ENCODE data around the gene TFDP1. TPM values are rescaled to one million over a fixed set of nuclear protein-coding genes. Genes with fewer than 3 reads are reported as not detected.
"Not testable (repeated sequence)": the region's sequence is repeated elsewhere in the genome, so short reads cannot be mapped to it uniquely, and the experiment has no call there.

TFDP1 gene
- total and polyA plus RNA-seq, 7 donors: 26.5 to 57.1 (median 40.2) TPM

GRCh38 chr13:113624235-113624587, 39.7 kb downstream of the TFDP1 start:
- TF ChIP-seq POLR2AphosphoS5 (IDR thresholded peaks at IDR 0.05) (no peak), POLR2A (IDR thresholded peaks at IDR 0.05) (no peak)
- 92 to 97% methylated on average over 9 of the region's 9 CpGs for WGBS, 2 donors
- Histone ChIP-seq H3K27ac (no peak overlapping the region), H3K36me3 (peaks cover 0 to 36% (median 7%) of the 10 kb centered on the region in 4 donors), H3K4me3 (no peak overlapping the region), H3K4me1 (peaks cover 0 to 5% (median 0%) of the 10 kb centered on the region in 4 donors), H3K9me3 (no peaks in the 10 kb centered on the region), H3K27me3 (no peaks in the 10 kb centered on the region)
- intact Hi-C loops (cut with DNase I): no loop called here
- no peak for DNase-seq

GRCh38 chr13:113624640-113625304, 40.2 kb downstream of the TFDP1 start:
- H3K4me3 ChIP-seq; H3K9me3 ChIP-seq; intact Hi-C loops (cut with DNase I); H3K4me1 ChIP-seq; H3K27me3 ChIP-seq; DNase-seq; H3K27ac ChIP-seq: not testable (repeated sequence)
- WGBS, 2 donors: 95% methylated on average over 14 of the region's 14 CpGs
- H3K36me3 ChIP-seq: peaks cover 0 to 40% (median 7%) of the 10 kb centered on the region in 4 donors

- Histone ChIP-seq H3K9me3 (no peaks in the 10 kb centered on the region), H3K27ac (no peak overlapping the region), H3K4me1 (peaks cover 0 to 5% (median 0%) of the 10 kb centered on the region in 4 donors), H3K36me3 (peaks cover 0 to 40% (median 7%) of the 10 kb centered on the region in 4 donors), H3K4me3 (no peak overlapping the region), H3K27me3 (no peaks in the 10 kb centered on the region)
- TF ChIP-seq POLR2AphosphoS5 (IDR thresholded peaks at IDR 0.05): no peak
- TF ChIP-seq, protein P1, sequence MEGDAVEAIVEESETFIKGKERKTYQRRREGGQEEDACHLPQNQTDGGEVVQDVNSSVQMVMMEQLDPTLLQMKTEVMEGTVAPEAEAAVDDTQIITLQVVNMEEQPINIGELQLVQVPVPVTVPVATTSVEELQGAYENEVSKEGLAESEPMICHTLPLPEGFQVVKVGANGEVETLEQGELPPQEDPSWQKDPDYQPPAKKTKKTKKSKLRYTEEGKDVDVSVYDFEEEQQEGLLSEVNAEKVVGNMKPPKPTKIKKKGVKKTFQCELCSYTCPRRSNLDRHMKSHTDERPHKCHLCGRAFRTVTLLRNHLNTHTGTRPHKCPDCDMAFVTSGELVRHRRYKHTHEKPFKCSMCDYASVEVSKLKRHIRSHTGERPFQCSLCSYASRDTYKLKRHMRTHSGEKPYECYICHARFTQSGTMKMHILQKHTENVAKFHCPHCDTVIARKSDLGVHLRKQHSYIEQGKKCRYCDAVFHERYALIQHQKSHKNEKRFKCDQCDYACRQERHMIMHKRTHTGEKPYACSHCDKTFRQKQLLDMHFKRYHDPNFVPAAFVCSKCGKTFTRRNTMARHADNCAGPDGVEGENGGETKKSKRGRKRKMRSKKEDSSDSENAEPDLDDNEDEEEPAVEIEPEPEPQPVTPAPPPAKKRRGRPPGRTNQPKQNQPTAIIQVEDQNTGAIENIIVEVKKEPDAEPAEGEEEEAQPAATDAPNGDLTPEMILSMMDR (IDR thresholded peaks at IDR 0.05): no peak
- no peak for TF ChIP-seq EP300 (IDR thresholded peaks at IDR 0.05)
- TF ChIP-seq POLR2A (IDR thresholded peaks at IDR 0.05): no peak
- DNase-seq: peak; percentile 32
- 90 to 91% methylated on average over 24 of the region's 24 CpGs for WGBS, 2 donors
- intact Hi-C loops (cut with DNase I): no loop called here
Measured at GRCh38 chr13:113625965-113626721, 41.6 kb downstream of the TFDP1 start.

DNA sequence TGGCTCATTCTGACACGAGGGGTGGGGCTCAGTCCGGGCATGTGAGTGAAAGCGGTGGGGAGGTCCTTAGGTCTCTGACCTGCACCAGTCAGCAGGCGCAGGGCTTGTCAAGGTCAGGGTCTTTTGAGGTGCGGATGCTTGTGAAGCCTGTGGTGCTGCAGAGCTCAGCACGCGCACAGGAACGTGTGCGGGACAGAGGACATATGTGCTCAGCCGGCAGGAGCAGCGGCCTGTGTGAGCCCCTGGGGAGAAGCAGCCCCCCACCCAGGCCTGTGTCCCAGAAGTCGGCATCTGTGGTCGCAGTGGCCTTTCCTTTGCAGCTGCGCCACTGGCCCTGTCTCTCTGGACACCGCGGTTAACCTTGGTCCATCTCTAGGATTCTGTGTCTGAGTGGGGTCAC, 42.6 kb downstream of the TFDP1 start:
- H3K4me3 ChIP-seq: no peak overlapping the region
- H3K4me1 ChIP-seq: peaks cover 0 to 5% (median 0%) of the 10 kb centered on the region in 4 donors
- WGBS, 2 donors: 91 to 94% methylated on average over 16 of the region's 16 CpGs
- no peaks in the 10 kb centered on the region for H3K27me3 ChIP-seq
- TF ChIP-seq, protein P1 (IDR thresholded peaks at IDR 0.05): no peak
- TF ChIP-seq POLR2AphosphoS5 (IDR thresholded peaks at IDR 0.05) (no peak), POLR2A (IDR thresholded peaks at IDR 0.05) (no peak), EP300 (IDR thresholded peaks at IDR 0.05) (no peak)
- peaks cover 0 to 50% (median 7%) of the 10 kb centered on the region in 4 donors for H3K36me3 ChIP-seq
- no peak overlapping the region for H3K27ac ChIP-seq
- H3K9me3 ChIP-seq: no peaks in the 10 kb centered on the region
- intact Hi-C loops (cut with DNase I): no loop called here
- DNase-seq: peak; percentile 58

DNA sequence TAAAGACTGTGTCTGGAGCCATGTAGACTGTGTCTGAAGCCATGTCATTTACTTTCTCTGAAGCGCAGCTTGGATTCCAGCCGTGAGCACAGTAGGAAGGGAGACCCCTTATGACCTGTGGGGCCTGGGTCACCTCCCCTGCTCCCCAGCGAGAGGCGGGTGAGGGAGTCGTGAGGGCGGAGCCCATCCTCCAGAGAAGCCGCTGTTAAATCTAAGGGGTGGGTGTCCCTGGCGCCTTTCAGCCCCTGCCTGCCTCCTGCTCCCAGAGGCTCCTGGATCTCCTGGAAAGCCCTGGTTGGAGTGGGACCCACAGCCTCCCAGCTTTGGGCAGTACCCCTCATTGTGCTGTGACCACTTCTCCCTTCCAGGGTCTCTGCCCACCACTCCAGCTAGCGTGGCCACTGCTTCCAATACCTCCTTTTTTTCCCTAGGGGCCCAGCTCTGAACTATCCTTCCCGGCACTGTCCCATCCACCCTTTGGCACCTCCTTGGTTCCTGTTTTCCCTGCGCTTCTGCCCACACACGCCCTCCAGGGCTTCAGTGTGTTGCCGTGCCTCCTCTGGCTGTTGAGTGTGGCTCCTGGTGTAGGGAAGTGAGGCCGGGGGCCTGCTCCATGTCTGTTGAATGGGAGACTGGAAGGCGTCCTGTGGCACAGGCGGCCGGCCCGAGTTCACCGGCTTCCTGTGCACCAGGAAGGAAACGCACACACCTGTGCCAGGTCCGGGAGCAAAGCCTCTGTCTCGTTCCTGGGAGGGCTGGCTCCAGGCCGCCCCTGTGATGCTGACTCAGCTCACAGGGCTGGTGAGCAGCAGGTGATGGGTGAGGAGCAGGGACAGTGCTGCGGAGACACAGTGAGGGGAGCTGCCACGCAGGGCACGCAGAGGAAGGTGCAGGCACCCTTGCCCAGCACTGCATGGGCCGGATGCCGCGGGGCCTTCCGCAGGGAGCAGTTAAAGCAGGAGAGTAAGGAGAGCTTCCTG, 44.0 kb downstream of the TFDP1 start:
- TF ChIP-seq, protein P1 (IDR thresholded peaks at IDR 0.05): no peak
- TF ChIP-seq POLR2AphosphoS5 (IDR thresholded peaks at IDR 0.05) (no peak), POLR2A (IDR thresholded peaks at IDR 0.05) (no peak), EP300 (IDR thresholded peaks at IDR 0.05) (no peak)
- Histone ChIP-seq H3K27me3 (no peaks in the 10 kb centered on the region), H3K4me1 (peaks cover 0 to 5% (median 0%) of the 10 kb centered on the region in 4 donors), H3K4me3 (no peak overlapping the region), H3K36me3 (peaks cover 0 to 53% (median 6%) of the 10 kb centered on the region in 4 donors), H3K9me3 (no peaks in the 10 kb centered on the region), H3K27ac (no peak overlapping the region)
- peak; percentile 56 for DNase-seq
- intact Hi-C loops (cut with DNase I): no loop called here
- WGBS, 2 donors: 89 to 92% methylated on average over 30 of the region's 30 CpGs

All from sigmoid colon (tissue), 7 donors.